HG03060 (cell line): ENCODE measurements around the gene C9orf50.

Experiments used
- ATAC-seq: cut with Tn5 transposase; IDR thresholded peaks from one replicate; pipeline ENCODE4 v1.9.1; 2021; ENCODE audit warnings: low read depth, moderate number of reproducible peaks; ENCODE audit not compliant: unreplicated experiment

C9orf50 gene

GRCh38 chr9:129572517-129572916, 48.4 kb downstream of the C9orf50 start:
- ATAC-seq = no peak

GRCh38 chr9:129572052-129572425, 48.9 kb downstream of the C9orf50 start:
- no peak for ATAC-seq

- ATAC-seq = no peak
These were observed 49.4 kb downstream of the C9orf50 start for GRCh38 chr9:129571298-129572051.

GRCh38 chr9:129570450-129571297, 50.2 kb downstream of the C9orf50 start:
- no peak for ATAC-seq

GRCh38 chr9:129569502-129570449, 51.1 kb downstream of the C9orf50 start:
- ATAC-seq = no peak

GRCh38 chr9:129568560-129569501, 52.1 kb downstream of the C9orf50 start:
- ATAC-seq = no peak

GRCh38 chr9:129567842-129568559, 52.9 kb downstream of the C9orf50 start:
- ATAC-seq = no peak

GRCh38 chr9:129567329-129567728, 53.6 kb downstream of the C9orf50 start:
- ATAC-seq = no peak

GRCh38 chr9:129566563-129567266, 54.2 kb downstream of the C9orf50 start:
- no peak for ATAC-seq

- ATAC-seq = no peak
These were observed 58.0 kb downstream of the C9orf50 start for GRCh38 chr9:129562917-129563316.

- ATAC-seq = no peak
These were observed 58.4 kb downstream of the C9orf50 start for GRCh38 chr9:129562514-129562913.
